Heart right ventricle (tissue), 16 donors: ENCODE results near the gene SYTL5. TPM values are rescaled to one million over a fixed set of nuclear protein-coding genes. Genes with fewer than 3 reads are reported as not detected.

ENCODE experiments used
- ATAC-seq, 8 donors: fragments of 200-7000 bp; cut with Tn5 transposase; one replicate each; pipeline ENCODE4 v1.9.1; 2020; ENCODE audit warnings: mild to moderate bottlenecking in 8 of 8, moderate library complexity in 8 of 8, moderate number of reproducible peaks in 1 of 8
- DNase-seq, 2 donors: peaks; one replicate each; pipeline ENCODE4 v3.0.0-alpha.2; 2020
- H3K27ac ChIP-seq, 10 donors: fragments of 200-600 bp; sonication (generic) in 2 of 10; one replicate each; pipeline versions ENCODE4 v1.5.0 to v1.8.0; 2020 to 2022; ENCODE audit warnings: mild to moderate bottlenecking in 3 of 10
- H3K27me3 ChIP-seq, 7 donors: fragments of 200-600 bp; one replicate each; pipeline ENCODE4 v1.8.0; 2021 to 2022; ENCODE audit warnings: mild to moderate bottlenecking in 2 of 7
- H3K36me3 ChIP-seq, 9 donors: fragments of 200-600 bp; sonication (generic) in 1 of 9; one replicate each; pipeline versions ENCODE4 v1.5.0 to v1.8.0; 2020 to 2022; ENCODE audit warnings: mild to moderate bottlenecking in 2 of 9
- H3K4me1 ChIP-seq, 9 donors: fragments of 200-600 bp; sonication (generic) in 1 of 9; one replicate each; pipeline versions ENCODE4 v1.5.0 to v1.8.0; 2020 to 2022; ENCODE audit warnings: mild to moderate bottlenecking in 4 of 9
- H3K4me3 ChIP-seq, 10 donors: fragments of 200-600 bp; sonication (generic) in 2 of 10; one replicate each; pipeline versions ENCODE4 v1.5.0 to v1.8.0; 2020 to 2022; ENCODE audit warnings: mild to moderate bottlenecking in 7 of 10, moderate library complexity in 2 of 10
- H3K9me3 ChIP-seq, 11 donors: fragments of 200-600 bp in 10 of 11; sonication (generic) in 2 of 11; one replicate each; pipeline versions ENCODE4 v1.5.0 to v1.8.0; 2013 to 2022; ENCODE audit warnings: mild to moderate bottlenecking in 2 of 11, control low read depth in 1 of 11, moderate library complexity in 1 of 11
- CTCF ChIP-seq, 9 donors: fragments of 200-600 bp; sonication (generic) in 2 of 9; IDR thresholded peaks; one replicate each; pipeline versions ENCODE4 v1.5.0 to v1.8.0; 2021 to 2022; ENCODE audit warnings: antibody characterized with exemption in 9 of 9, mild to moderate bottlenecking in 5 of 9, moderate library complexity in 1 of 9
- WGBS, 2 donors: extraction: QIAGEN DNeasy Blood & Tissue Kit; methylation state at CpG; one replicate each; pipeline ENCODE4 v1.1.7; 2013; ENCODE audit warnings: inconsistent platforms in 1 of 2; 5-methylcytosine and 5-hydroxymethylcytosine counted together
- intact Hi-C, 10 donors: fragments of 100-400 bp; cut with DNase I; formaldehyde crosslinking; loops; one replicate each; pipeline versions ENCODE4 v1.11.1 to v1.14.2; 2022
- polyA plus RNA-seq, 2 donors: library from polyadenylated mRNA; stranded (reverse); fragments of 200-250 nt; gene quantifications; one replicate each; pipeline ENCODE4 v1.2.3, GENCODE V29; 2013
- total RNA-seq, 10 donors: library from RNA; stranded (reverse); fragmentation: NEBNext Ultra II Directional in 3 of 10; extraction: Animal tissue kit (Norgen Biotek cat#: 25700) in 3 of 10; gene quantifications; one replicate each; pipeline versions ENCODE4 v1.2.1 to v1.2.4, GENCODE V29; 2021 to 2023
- donor health status: Arrhythmogenic right ventricular cardiomyopathy.
- donor health status: ischemic (EF 13 %, LVEDD 7.1; RV severe dilation, severe dysfunction).
- donor health status: healthy with polysubstance abuse.
- donor health status: DM: no; HTN: yes; CAD: no.
- donor health status: DM: no; HTN: no; CAD: no.
- donor health status: ischemic (EF 25% LVEDD 6.9; RV normal size, moderate dysfunction).
- donor health status: ischemic (EF 25% LVEDD 5.7; RV mildly dilated, moderate dysfunction).
- donor health status: healthy.
- donor health status: DM: yes; HTN: yes; CAD: no.
- donor health status: Ischemic cardiomyopathy.
- donor health status: ischemic (EF 35%, LVEDD 5.7; RV mildly dilated, moderate dysfunction).
- donor health status: nonischemic (EF 11% LVEDD 7.7; RV severe dilation, severe dysfunction).
- donor health status: DM: yes; HTN: yes; CAD: no.
- donor health status: PGD.
- donor health status: ischemic (EF 29% LVEDD 5.4; RV normal size, mild dysfunction).
- donor health status: nonischemic (EF 23%, LVEDD 6.1; RV moderate dilation, normal function).

Gene SYTL5
- total and polyA plus RNA-seq, 12 donors = 0.03 to 3.2 (median 0.45) TPM; not detected in 3

- Histone ChIP-seq H3K4me3 (no peak overlapping the region), H3K9me3 (peaks cover 0 to 11% (median 0%) of the 10 kb centered on the region in 11 donors), H3K27me3 (no peaks in the 10 kb centered on the region), H3K4me1 (no peaks in the 10 kb centered on the region), H3K36me3 (no peaks in the 10 kb centered on the region), H3K27ac (no peak overlapping the region)
- no peak for DNase-seq
- 85 to 91% methylated on average over 3 of the region's 3 CpGs for WGBS, 2 donors
- no peak for TF ChIP-seq CTCF (IDR thresholded peaks at IDR 0.05)
- intact Hi-C loops = no loop called here
- ATAC-seq = no peak
Measured at GRCh38 chrX:38004046-38004445, 2.3 kb upstream of the SYTL5 start.

- DNase-seq = no peak
- peaks cover 0 to 12% (median 0%) of the 10 kb centered on the region in 7 donors for H3K27me3 ChIP-seq
- H3K9me3 ChIP-seq = peaks cover 0 to 11% (median 0%) of the 10 kb centered on the region in 11 donors
- no peak for ATAC-seq
- TF ChIP-seq CTCF (IDR thresholded peaks at IDR 0.05) = no peak
- intact Hi-C loops = no loop called here
- no peaks in the 10 kb centered on the region for H3K4me1 ChIP-seq
- H3K27ac ChIP-seq = no peak overlapping the region
- no peaks in the 10 kb centered on the region for H3K36me3 ChIP-seq
- no peak overlapping the region for H3K4me3 ChIP-seq
Measured at GRCh38 chrX:38006778-38007177, 425 bp downstream of the SYTL5 start.

GRCh38 chrX:38008658-38009057, 2.3 kb downstream of the SYTL5 start:
- Histone ChIP-seq H3K9me3 (peaks cover 0 to 11% (median 0%) of the 10 kb centered on the region in 11 donors), H3K4me1 (no peaks in the 10 kb centered on the region), H3K4me3 (no peak overlapping the region), H3K27me3 (peaks cover 0 to 17% (median 0%) of the 10 kb centered on the region in 7 donors), H3K27ac (no peak overlapping the region), H3K36me3 (no peaks in the 10 kb centered on the region)
- intact Hi-C loops = no loop called here
- TF ChIP-seq CTCF (IDR thresholded peaks at IDR 0.05) = no peak
- ATAC-seq (no peak), DNase-seq (no peak)

- Histone ChIP-seq H3K36me3 (no peaks in the 10 kb centered on the region), H3K27me3 (peaks cover 0 to 24% (median 0%) of the 10 kb centered on the region in 7 donors), H3K4me1 (no peaks in the 10 kb centered on the region), H3K9me3 (peaks cover 0 to 8% (median 0%) of the 10 kb centered on the region in 11 donors), H3K27ac (no peak overlapping the region), H3K4me3 (no peak overlapping the region)
- no peak for ATAC-seq
- no peak for DNase-seq
- TF ChIP-seq CTCF (IDR thresholded peaks at IDR 0.05) = no peak
- intact Hi-C loops = no loop called here
Measured at GRCh38 chrX:38009641-38010040, 3.3 kb downstream of the SYTL5 start.
